ENCODE measurements around the gene DUSP21.
"Not testable (repeated sequence)": the region's sequence is repeated elsewhere in the genome, so short reads cannot be mapped to it uniquely, and the experiment has no call there.

DUSP21 gene

DNA sequence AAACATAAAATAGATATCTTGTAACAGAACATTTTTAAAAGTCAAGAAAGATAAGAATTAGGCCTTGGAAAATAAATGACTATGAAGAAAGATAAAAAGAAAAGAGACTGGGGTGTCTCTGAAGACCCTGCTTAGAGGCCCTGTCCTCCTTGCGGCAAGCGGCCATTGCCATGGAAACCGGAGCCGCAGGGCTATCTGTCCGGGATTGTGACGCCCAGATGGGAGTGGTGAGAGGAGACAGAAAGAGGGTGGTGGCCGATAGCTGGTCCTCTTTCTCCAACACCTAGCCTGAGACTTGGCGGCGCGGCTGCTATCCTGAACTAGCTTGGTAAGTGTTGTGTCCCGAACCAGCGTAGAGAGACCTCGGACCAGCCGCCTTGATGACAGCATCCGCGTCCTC is at the start of gene DUSP21:
DUSP21 (plus strand) TSS at position 269 of the 400 bp plus-strand sequence; CDS start at position 381, 112 bp downstream.
- no peak for DNase-seq (ENCODE audit: low read depth)

DNA sequence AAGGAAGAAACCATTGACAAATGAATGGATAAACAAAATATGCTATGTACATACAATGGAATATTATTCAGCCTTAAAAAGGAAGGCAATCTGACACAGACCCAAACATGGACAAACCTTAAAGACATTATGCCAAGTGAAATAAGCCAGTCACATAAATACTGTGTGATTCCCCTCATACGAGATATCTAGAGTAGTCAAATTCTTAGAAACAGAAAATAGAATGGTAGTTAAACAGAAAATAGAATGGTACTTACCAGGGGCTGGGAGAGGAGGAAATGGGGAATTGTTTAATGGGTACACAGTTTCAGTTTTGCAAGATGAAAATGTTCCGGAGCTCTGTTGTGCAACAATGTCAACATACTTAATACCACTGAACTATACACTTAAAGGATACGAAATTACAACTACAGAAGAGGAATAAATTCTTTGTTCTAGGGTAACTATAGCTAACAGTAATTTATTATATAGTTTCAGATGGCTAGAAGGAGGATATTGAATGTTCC is 47.8 kb upstream of the DUSP21 start:
- peak; percentile 25 for DNase-seq (ENCODE audit: low read depth)

DNA sequence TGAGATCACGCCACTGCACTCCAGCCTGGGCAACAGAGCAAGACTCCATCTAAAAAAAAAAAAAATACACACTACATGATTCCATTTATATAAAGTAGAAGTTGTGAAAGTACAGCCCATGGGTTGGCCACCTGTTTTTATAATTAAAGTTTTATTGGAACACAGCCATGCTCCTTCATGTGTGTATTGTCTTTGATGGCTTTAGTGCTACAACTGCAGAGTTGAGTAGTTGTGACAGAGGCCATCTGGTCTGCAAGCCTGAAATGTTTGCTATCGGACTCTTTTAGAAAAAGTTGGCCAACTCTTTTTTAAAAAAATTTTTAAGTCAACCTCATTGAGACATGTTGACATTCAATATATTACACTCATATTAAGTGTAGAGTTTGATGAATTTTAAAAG is 41.2 kb upstream of the DUSP21 start:
- no peak for DNase-seq (ENCODE audit: low read depth)

DNA sequence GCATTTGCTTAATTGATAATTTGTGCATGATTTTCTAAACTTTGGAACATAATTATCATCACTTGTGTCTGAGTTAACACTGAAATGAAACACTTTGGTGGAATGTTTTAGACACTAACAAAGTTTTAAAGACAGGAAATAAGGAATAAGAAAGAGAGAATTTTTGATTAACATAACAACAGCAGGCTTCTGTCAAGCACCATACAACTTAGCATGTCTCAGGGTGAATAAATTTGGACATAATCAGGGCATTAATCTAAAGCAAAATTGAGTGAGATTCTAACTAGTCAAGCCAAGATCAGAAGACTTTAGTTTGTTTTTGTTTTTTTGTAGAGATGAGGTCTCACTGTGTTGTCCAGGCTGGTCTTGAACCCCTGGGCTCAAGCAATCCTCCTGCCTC is 28.1 kb upstream of the DUSP21 start:
- DNase-seq (ENCODE audit: low read depth), result no peak

- DNase-seq (ENCODE audit: low read depth), result no peak
Observed at GRCh38 chrX:44816367-44816766, 27.5 kb upstream of the DUSP21 start.

- DNase-seq (ENCODE audit: low read depth), result no peak
Observed at GRCh38 chrX:44817029-44817428, 26.8 kb upstream of the DUSP21 start.

GRCh38 chrX:44822601-44823000 is 21.2 kb upstream of the DUSP21 start:
- DNase-seq (ENCODE audit: low read depth), result no peak

DNA sequence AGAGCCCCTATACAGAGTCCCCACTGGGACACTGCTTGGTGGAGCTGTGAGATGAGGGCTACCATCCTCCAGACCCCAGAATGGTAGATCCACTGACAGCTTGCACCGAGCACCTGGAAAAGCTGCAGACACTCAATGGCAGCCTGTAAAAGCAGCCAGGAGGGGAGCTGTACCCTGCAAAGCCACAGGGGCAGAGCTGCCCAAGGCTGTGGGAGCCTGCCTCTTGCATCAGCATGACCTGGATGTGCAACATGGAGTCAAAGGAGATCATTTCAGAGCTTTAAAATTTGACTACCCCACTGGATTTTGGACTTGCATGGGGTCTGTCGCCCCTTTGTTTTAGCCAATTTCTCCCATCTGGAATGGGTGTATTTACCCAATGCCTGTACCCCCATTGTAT is 20.6 kb upstream of the DUSP21 start:
- not testable (repeated sequence) for DNase-seq (ENCODE audit: low read depth)

DNA sequence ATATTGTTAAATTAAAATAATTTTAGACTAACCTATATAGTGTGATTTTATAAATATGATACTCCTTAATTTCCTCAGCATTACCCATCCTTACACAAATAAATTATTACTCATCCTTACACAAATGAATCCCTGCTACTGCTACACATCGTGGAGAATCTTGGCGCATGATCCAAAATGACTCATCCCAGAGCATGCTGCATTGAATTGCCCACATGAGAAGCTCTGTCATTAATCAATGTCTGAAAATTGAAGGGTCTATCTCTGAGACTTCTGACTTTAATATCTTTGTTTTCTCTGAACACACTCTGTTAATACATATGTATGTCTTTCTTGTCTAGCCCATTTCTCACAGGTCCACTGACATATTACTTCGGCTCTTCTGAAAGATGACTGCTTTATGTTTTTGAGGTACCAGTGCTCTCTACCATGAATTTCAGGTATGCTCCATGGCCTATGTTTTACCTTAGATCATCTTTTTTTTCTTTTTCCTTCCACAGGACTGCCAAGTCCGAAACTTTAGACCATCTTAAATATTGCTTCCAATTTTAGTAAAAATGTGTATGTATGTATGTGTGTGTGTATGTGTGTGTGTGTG is 15.7 kb upstream of the DUSP21 start:
- peak; percentile 88 for DNase-seq (ENCODE audit: low read depth)

GRCh38 chrX:44829832-44830231 is 14.0 kb upstream of the DUSP21 start:
- DNase-seq (ENCODE audit: low read depth), result no peak

GRCh38 chrX:44842550-44843317 is 1.1 kb upstream of the DUSP21 start:
- no peak for DNase-seq (ENCODE audit: low read depth)

GRCh38 chrX:44843318-44843702 is 511 bp upstream of the DUSP21 start:
- no peak for DNase-seq (ENCODE audit: low read depth)

GRCh38 chrX:44844204-44844603 is 383 bp downstream of the DUSP21 start:
- DNase-seq (ENCODE audit: low read depth), result no peak

DNA sequence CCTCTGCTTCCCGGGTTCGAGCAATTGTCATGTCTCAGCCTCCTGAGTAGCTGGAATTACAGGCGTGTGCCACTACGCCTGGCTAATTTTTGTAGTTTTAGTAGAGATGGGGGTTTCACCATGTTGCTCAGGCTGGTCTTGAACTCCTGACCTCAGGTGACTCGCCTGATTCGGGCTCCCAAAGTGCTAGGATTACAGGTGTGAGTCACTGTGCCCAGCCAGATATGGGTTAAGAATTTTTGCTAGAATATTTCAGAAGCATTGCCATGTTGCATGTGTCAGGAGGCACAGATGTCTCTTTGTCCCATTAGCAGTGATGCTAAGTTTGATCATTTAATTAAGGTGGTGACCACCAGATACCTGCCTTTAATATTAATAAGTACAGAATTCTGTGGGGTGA is 7.1 kb downstream of the DUSP21 start:
- DNase-seq (ENCODE audit: low read depth), result not testable (repeated sequence)

DNA sequence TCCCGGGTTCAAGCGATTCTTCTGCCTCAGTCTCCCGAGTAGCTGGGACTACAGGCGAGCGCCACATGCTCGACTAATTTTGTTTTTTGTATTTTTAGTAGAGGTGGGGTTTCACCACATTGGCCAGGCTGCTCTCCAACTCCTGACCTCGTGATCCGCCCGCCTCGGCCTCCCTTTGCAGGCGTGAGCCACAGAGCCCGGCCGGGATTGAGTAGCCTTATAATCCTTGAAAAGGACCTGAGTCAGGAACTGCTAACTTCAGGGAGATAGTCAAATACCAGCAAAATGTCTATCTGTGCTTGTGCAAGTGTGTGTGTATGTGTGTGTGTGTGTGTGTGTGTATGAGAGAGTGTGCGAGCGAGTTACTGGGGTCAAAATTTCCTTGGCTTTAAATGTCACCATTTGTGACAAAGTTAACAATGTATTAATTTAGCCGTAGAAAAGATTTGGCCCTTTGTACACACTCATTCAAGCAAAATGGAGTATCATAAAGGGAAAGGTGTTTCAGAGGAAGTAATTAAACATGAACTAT is 27.4 kb downstream of the DUSP21 start:
- DNase-seq (ENCODE audit: low read depth), result no peak

- DNase-seq (ENCODE audit: low read depth), result peak; percentile 31
Observed at GRCh38 chrX:44871931-44872820, 28.4 kb downstream of the DUSP21 start.

- peak; percentile 98 for DNase-seq (ENCODE audit: low read depth)
Observed at GRCh38 chrX:44872821-44873414, 29.1 kb downstream of the DUSP21 start, which contains the start of gene KDM6A. TSS of gene KDM6A (plus strand) at chrX:44873188. CDS start at chrX:44873552, 364 bp downstream.

DNA sequence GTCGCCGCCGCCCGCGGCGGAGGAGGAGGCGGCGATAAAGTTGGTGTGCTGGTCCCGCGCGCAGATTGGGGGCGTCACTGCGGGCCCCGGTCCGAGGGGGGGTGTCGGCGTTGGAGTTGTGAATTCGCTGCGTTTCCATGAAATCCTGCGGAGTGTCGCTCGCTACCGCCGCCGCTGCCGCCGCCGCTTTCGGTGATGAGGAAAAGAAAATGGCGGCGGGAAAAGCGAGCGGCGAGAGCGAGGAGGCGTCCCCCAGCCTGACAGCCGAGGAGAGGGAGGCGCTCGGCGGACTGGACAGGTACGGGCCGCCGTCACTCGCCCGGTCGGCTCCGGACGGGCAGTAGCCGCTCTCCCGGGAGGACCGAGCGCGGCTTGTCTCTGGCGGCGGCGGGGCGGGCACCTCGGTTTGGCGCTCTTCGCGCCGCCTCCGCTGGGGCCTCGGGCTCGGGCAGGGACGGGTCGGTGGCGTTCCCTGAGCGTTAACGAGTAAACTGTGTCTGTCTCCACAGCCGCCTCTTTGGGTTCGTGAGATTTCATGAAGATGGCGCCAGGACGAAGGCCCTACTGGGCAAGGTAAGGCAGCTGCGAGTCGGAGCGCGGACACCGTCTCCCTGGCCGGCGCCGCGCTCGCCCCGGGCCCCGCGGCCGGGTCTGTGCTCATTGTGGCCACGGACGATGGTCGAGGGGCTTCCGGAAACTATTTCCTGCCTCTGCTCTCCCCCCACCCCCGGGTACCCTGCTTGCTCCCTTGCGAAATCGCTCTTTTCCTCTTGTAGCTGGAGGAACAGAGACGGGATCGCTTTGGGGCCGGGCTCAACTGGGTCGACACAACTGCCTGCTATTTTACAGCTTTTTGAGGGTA is 29.8 kb downstream of the DUSP21 start:
- peak; percentile 63 for DNase-seq (ENCODE audit: low read depth)

DNA sequence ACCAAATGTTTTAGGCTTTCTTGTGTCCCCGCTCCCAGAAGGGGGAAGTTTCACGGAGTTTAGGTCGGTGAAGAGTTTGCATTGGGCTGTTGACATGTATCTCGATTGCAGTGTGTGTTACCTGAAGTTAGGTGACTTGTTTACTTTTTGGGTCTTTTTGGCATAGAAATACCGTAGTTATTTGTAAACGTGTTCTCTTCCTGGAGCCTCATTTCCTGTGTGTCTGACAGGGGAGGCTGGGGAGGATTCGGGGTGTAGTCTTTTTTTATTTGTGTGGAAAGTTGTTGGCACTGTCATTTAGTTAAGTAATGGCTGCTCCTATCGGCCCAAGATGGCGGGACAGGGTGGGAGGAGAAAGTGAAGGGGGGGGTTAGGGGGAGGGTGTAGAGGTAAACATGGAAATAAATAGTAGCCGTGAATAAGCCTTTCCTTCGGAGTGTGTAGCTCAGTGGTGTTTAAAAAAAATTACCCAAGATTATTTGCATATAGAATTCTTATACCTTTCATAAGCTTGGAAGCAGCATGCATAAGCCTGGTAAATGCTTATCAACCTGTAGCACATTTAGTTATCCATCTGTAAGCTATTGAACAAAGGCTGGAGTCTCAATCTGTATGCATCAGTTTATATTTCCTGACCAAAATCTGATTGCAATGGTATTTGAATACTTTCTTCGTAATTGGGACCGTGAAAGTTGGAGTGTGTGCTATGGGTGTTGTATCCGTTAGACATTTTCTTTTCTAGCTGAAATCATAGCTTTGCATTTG is 30.8 kb downstream of the DUSP21 start:
- peak; percentile 65 for DNase-seq (ENCODE audit: low read depth)

DNA sequence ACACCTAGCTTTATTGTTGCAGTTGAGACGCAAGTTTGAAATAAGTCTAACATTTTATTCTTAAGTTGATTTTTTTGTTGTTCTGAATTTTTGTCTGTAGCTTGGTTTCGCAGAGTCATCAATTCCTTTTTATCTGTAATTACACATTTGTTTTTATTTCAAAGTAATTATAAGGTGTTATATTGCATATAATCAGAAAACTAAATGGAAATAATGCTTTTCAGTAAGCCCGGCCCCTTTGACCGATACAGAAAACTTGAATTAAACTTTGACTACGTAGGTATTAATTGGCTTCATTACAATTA is 31.3 kb downstream of the DUSP21 start:
- no peak for DNase-seq (ENCODE audit: low read depth)

All from iris pigment epithelial cell (primary cell).